Memory B cell (primary cell): ENCODE results near the gene DBET.
A peak's percentile ranks its signal among the peaks of the same experiment; 100 is the strongest.
"Not testable (repeated sequence)": the region's sequence is repeated elsewhere in the genome, so short reads cannot be mapped to it uniquely, and the experiment has no call there.

Experiments used
- ATAC-seq: fragments of 150-1000 bp; cut with Tn5 transposase; 2 replicates; pipeline ENCODE4 v1.10.0; 2021; ENCODE audit warnings: low read depth, mild to moderate bottlenecking, moderate library complexity
- DNase-seq, 2 donors: peaks; one replicate each; pipeline ENCODE4 v3.0.0; 2022; ENCODE audit warnings: low spot score in 2 of 2
- H3K27ac Mint-ChIP-seq: one replicate; pipeline ENCODE4 v1.8.0; 2022; ENCODE audit warnings: mild to moderate bottlenecking, moderate library complexity, mixed read lengths
- H3K27me3 Mint-ChIP-seq: one replicate; pipeline ENCODE4 v1.8.0; 2022; ENCODE audit warnings: mixed read lengths
- H3K36me3 Mint-ChIP-seq: one replicate; pipeline ENCODE4 v1.8.0; 2022; ENCODE audit warnings: mild to moderate bottlenecking, mixed read lengths
- H3K4me1 Mint-ChIP-seq: one replicate; pipeline ENCODE4 v1.8.0; 2022; ENCODE audit warnings: mixed read lengths
- H3K4me3 Mint-ChIP-seq: one replicate; pipeline ENCODE4 v1.8.0; 2022; ENCODE audit warnings: mild to moderate bottlenecking, moderate library complexity, mixed read lengths
- H3K9me3 Mint-ChIP-seq: one replicate; pipeline ENCODE4 v1.8.0; 2022; ENCODE audit warnings: mixed read lengths

The DBET gene

GRCh38 chr4:190022614-190023281, 41.6 kb upstream of the DBET start:
- not testable (repeated sequence) for H3K36me3 Mint-ChIP-seq, H3K27ac Mint-ChIP-seq, H3K9me3 Mint-ChIP-seq, DNase-seq
- Mint-ChIP-seq H3K4me1 (peaks cover 15% of the 10 kb centered on the region), H3K27me3 (peaks cover 23% of the 10 kb centered on the region), H3K4me3 (peak overlapping the region; percentile 77)
- ATAC-seq = peak; percentile 35

DNA sequence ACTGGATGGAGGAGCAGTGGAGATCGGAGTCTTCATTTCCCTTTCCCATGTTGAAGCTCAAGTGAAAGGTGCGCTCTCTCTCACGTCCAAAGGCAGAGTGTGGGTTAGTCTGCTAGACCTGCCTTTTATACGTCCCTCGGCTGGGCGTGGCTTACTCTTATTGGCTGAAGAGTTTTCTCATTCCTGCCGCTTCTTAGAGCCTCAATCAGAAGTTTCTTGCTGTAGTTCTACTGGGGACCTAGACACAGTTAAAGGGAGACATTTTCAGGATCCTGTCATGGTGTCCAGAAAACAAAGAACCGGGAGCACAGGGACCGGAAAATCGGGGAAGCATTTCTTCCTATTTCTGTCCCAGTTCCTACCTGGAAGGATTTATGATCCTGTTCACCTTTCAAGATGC, 37.1 kb upstream of the DBET start, which contains the start of gene FRG2:
TSS of gene FRG2 (minus strand) at position 101 of the 400 bp plus-strand sequence. CDS start at position 49, 52 bp downstream.
- not testable (repeated sequence) for H3K27me3 Mint-ChIP-seq, H3K9me3 Mint-ChIP-seq, ATAC-seq, H3K36me3 Mint-ChIP-seq, H3K27ac Mint-ChIP-seq, H3K4me3 Mint-ChIP-seq, DNase-seq, H3K4me1 Mint-ChIP-seq

DNA sequence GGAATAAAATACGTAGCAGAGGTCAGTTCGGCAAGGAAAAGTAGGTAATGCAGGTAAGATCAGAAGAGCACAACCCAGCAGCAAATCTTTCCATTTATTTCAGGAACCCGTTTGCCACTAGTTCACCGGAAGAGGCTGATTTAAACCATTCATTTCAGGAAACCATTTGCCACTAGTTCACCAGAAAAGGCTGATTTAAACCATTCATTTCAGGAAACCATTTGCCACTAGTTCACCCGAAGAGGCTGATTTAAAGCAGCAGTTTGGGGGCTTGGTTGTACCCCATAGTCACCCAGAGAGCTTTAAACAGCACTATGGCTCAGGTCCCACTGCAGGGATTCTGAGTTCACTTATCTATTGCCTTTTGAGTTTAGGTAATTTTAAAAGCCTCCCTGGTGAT, 33.0 kb upstream of the DBET start:
- not testable (repeated sequence) for H3K27ac Mint-ChIP-seq, DNase-seq, H3K36me3 Mint-ChIP-seq, H3K27me3 Mint-ChIP-seq, H3K9me3 Mint-ChIP-seq, H3K4me1 Mint-ChIP-seq, ATAC-seq, H3K4me3 Mint-ChIP-seq

GRCh38 chr4:190037704-190038388, 26.5 kb upstream of the DBET start:
- not testable (repeated sequence) for H3K36me3 Mint-ChIP-seq, ATAC-seq, H3K4me3 Mint-ChIP-seq, H3K27me3 Mint-ChIP-seq, H3K9me3 Mint-ChIP-seq, H3K27ac Mint-ChIP-seq, H3K4me1 Mint-ChIP-seq, DNase-seq

- H3K4me3 Mint-ChIP-seq, H3K27ac Mint-ChIP-seq, ATAC-seq, H3K27me3 Mint-ChIP-seq, H3K9me3 Mint-ChIP-seq, H3K36me3 Mint-ChIP-seq, DNase-seq, H3K4me1 Mint-ChIP-seq: not testable (repeated sequence)
These were observed 23.4 kb upstream of the DBET start for GRCh38 chr4:190040873-190041272.

- ATAC-seq, H3K27me3 Mint-ChIP-seq, H3K9me3 Mint-ChIP-seq, H3K4me3 Mint-ChIP-seq, H3K36me3 Mint-ChIP-seq, DNase-seq, H3K27ac Mint-ChIP-seq, H3K4me1 Mint-ChIP-seq: not testable (repeated sequence)
These were observed 16.7 kb upstream of the DBET start for GRCh38 chr4:190047627-190048026.

DNA sequence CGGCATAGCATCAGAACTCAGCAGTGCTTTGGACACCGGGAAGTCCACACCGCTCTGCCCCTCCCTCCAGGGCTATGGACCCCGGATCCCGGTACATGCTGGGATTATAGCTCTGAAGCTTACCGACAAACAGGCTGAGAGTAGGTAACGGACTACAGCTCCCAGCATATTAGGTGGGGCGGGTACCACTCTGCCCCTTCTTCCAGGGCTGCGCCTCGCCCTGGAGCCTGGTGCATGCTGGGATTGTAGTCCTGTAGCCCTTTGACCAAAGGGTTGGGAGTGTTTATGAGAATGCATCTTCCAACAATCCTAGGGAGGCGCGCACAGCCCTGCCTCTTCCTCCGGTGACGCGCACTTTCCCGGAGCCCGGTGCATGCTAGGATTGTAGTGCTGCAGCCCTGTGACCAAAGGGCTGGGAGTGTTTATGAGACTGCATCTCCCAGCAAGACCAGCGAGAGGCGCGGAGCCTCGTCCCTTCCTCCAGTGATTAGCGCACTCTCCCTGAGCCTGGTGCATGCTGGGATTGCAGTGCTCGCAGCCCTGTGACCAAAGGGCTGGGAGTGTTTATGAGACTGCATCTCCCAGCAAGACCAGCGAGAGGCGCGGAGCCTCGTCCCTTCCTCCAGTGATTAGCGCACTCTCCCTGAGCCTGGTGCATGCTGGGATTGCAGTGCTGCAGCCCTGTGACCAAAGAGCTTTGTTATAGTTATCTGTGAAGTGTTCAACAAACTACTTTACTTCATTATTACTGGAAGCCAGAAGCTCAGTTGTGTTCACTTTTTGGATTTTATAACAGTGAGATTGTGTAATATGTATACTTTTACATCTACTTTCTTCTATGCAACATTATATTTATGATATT, 14.7 kb upstream of the DBET start:
- H3K27me3 Mint-ChIP-seq, H3K9me3 Mint-ChIP-seq, ATAC-seq, H3K4me1 Mint-ChIP-seq, H3K4me3 Mint-ChIP-seq, H3K27ac Mint-ChIP-seq, DNase-seq, H3K36me3 Mint-ChIP-seq: not testable (repeated sequence)

GRCh38 chr4:190058997-190059396, 5.3 kb upstream of the DBET start:
- H3K27ac Mint-ChIP-seq, ATAC-seq, H3K4me1 Mint-ChIP-seq, DNase-seq, H3K9me3 Mint-ChIP-seq, H3K27me3 Mint-ChIP-seq, H3K4me3 Mint-ChIP-seq, H3K36me3 Mint-ChIP-seq: not testable (repeated sequence)

DNA sequence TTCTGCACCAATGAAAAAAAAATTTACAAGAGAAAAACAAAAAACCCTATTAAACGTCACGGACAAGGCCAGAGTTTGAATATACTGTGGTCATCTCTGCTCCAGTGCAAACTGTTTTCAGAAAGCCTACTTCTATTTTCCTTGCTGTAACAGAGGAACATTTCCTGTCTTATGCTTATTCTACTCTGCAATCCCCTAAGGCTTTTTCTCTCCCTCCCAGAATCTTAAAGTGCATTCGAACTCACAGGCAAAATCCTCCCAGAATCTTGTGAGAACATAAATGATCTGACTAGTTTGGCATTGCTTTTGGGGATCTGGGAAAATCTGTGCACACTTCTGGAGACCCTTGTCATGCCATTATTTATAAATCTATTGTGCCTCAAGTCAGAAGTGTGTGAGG, 503 bp downstream of the DBET start:
- not testable (repeated sequence) for DNase-seq, H3K4me3 Mint-ChIP-seq

GRCh38 chr4:190068351-190068750, 4.0 kb downstream of the DBET start:
- not testable (repeated sequence) for H3K4me1 Mint-ChIP-seq, H3K4me3 Mint-ChIP-seq, H3K27me3 Mint-ChIP-seq, H3K9me3 Mint-ChIP-seq, H3K27ac Mint-ChIP-seq, H3K36me3 Mint-ChIP-seq, ATAC-seq
- DNase-seq = peak in 1 of 2 donors; percentile 16

More for the DNA sequence above, 503 bp downstream of the DBET start:
- H3K4me1 Mint-ChIP-seq, H3K27ac Mint-ChIP-seq, H3K9me3 Mint-ChIP-seq, H3K27me3 Mint-ChIP-seq, H3K36me3 Mint-ChIP-seq, ATAC-seq: not testable (repeated sequence)

GRCh38 chr4:190093052-190093451, 28.8 kb downstream of the DBET start:
- not testable (repeated sequence) for H3K4me3 Mint-ChIP-seq, ATAC-seq, H3K36me3 Mint-ChIP-seq, H3K27ac Mint-ChIP-seq, H3K27me3 Mint-ChIP-seq, DNase-seq, H3K9me3 Mint-ChIP-seq, H3K4me1 Mint-ChIP-seq

DNA sequence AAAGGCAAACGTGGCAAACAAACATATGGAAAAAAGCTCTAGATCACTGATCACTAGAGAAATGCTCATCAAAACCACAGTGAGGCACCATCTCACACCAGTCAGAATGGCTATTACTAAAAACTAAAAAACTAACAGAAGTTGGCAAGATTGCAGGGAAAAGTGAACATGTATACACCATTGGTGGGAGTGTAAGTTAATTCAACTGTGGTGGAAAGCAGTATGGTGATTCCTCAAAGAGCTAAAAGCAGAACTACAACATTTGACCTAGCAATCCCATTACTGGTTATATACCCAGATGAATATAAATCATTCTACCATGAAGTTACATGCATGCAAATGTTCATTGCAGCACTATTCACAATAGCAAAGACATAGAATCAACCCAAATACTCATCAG, 29.7 kb downstream of the DBET start:
- H3K27ac Mint-ChIP-seq, DNase-seq, H3K27me3 Mint-ChIP-seq, H3K4me1 Mint-ChIP-seq, H3K4me3 Mint-ChIP-seq, H3K36me3 Mint-ChIP-seq, ATAC-seq, H3K9me3 Mint-ChIP-seq: not testable (repeated sequence)

DNA sequence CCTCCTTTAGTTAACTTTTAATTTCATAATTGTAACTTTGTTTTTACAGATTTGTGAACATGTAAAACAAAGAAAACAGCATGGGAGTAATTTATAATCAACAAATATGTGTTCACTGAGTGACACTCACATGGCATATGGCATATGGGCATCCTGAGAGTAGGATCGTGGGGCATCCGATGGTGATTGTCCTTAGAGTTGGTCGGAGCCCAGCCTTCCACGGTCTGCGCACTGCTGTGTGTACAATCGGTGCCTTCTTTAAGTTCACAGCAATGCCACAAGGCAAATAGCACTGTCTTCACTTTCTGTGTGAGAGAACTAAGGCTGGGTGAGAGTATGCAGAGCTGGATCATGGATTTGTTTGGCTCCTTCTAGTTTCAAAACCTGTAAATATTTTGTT, 31.0 kb downstream of the DBET start:
- H3K9me3 Mint-ChIP-seq, H3K27me3 Mint-ChIP-seq, H3K4me3 Mint-ChIP-seq, ATAC-seq, H3K27ac Mint-ChIP-seq, DNase-seq, H3K36me3 Mint-ChIP-seq, H3K4me1 Mint-ChIP-seq: not testable (repeated sequence)

DNA sequence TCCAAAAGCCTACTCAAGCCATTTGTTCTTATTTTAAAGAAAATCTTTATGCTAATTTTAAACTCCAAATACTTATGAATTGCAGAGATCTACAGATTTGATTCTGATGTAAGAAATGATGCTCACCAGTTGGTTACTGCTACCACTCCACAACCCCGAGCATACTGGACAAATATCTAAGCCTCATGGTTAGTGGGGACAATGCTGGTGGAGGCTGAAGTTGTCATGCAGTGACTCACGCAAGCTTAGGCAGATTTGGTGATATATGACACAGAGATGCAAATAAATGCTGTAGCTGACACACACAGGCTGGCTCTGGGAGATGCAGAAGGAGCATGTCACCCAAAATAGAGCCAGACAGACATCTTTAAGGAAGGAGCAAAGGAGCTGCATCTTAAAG, 35.3 kb downstream of the DBET start:
- not testable (repeated sequence) for H3K4me3 Mint-ChIP-seq, H3K36me3 Mint-ChIP-seq, H3K9me3 Mint-ChIP-seq, H3K27ac Mint-ChIP-seq, ATAC-seq, H3K4me1 Mint-ChIP-seq, H3K27me3 Mint-ChIP-seq, DNase-seq
